IMR-90 (cell line): ENCODE data around the gene ARRDC1. TPM values are rescaled to one million over a fixed set of nuclear protein-coding genes. Genes with fewer than 3 reads are reported as not detected.

ENCODE experiments used
- ATAC-seq: fragments of 200-7000 bp; cut with Tn5 transposase; 2 replicates; pipeline ENCODE4 v1.9.1; 2020; ENCODE audit warnings: low read depth, mild to moderate bottlenecking, moderate library complexity
- BruUV-seq: library from RNA; stranded (reverse); fragments of 400-500 nt; replicated peaks from 2 replicates; lab custom pipeline; 2021; lab: Mats Ljungman, UMichigan
- CTCF ChIA-PET: fragments of 300-600 bp; formaldehyde crosslinking; extraction: SDS; loops from one replicate; lab custom pipeline; 2021; ENCODE audit warnings: antibody characterized with exemption; lab: Yijun Ruan, JAX
- POLR2A ChIA-PET: fragments of 300-600 bp; sonication (Branson Sonifier 250); formaldehyde crosslinking; loops from one replicate; lab custom pipeline; 2022; ENCODE audit warnings: antibody characterized with exemption; ENCODE audit not compliant: unreplicated experiment; lab: Charles Lee
- DNase-seq: peaks from one replicate; pipeline ENCODE4 v3.0.0; 2013
- H2AFZ ChIP-seq: replicated peaks from 2 replicates; pipeline ENCODE3; 2013; ENCODE audit warnings: low read length, mild to moderate bottlenecking; ENCODE audit not compliant: poor library complexity
- H2AK5ac ChIP-seq: 2 replicates; pipeline ENCODE4 v1.6.1; 2013; ENCODE audit warnings: low read depth, low read length, inconsistent platforms
- H2AK9ac ChIP-seq: replicated peaks from 2 replicates; pipeline ENCODE3; 2013; ENCODE audit warnings: mild to moderate bottlenecking, low read depth, low read length, moderate library complexity; ENCODE audit not compliant: poor library complexity
- H2BK120ac ChIP-seq: 2 replicates; pipeline ENCODE4 v1.6.1; 2013; ENCODE audit warnings: low read depth, low read length, inconsistent platforms
- H2BK15ac ChIP-seq: 3 replicates; pipeline ENCODE4 v1.6.1; 2013; ENCODE audit warnings: low read depth, low read length, inconsistent platforms
- H2BK20ac ChIP-seq: 2 replicates; pipeline ENCODE4 v1.6.1; 2013; ENCODE audit warnings: low read depth, mild to moderate bottlenecking, inconsistent platforms, low read length, moderate library complexity
- H2BK5ac ChIP-seq: 2 replicates; pipeline ENCODE4 v1.6.1; 2013; ENCODE audit warnings: mild to moderate bottlenecking, low read depth, low read length, inconsistent platforms; ENCODE audit not compliant: poor library complexity, severe bottlenecking
- H3K14ac ChIP-seq: replicated peaks from 2 replicates; pipeline ENCODE4 v1.6.1; 2013; ENCODE audit warnings: low read depth, low read length, inconsistent platforms
- H3K18ac ChIP-seq: 2 replicates; pipeline ENCODE4 v1.6.1; 2013; ENCODE audit warnings: low read depth, low read length, control low read depth
- H3K23ac ChIP-seq: 2 replicates; pipeline ENCODE4 v1.6.1; 2013; ENCODE audit warnings: low read depth, low read length, inconsistent platforms
- H3K27ac ChIP-seq: 2 replicates; pipeline ENCODE4 v1.5.1; 2013; ENCODE audit warnings: mild to moderate bottlenecking, control low read depth, low read length; ENCODE audit not compliant: insufficient read depth
- H3K27me3 ChIP-seq: 2 replicates; pipeline ENCODE4 v1.6.1; 2013; ENCODE audit warnings: low read length; ENCODE audit not compliant: control insufficient read depth, insufficient read depth
- H3K36me3 ChIP-seq: 2 replicates; pipeline ENCODE4 v1.6.1; 2013; ENCODE audit warnings: low read length, mixed read lengths; ENCODE audit not compliant: control insufficient read depth, insufficient read depth
- H3K4ac ChIP-seq: 2 replicates; pipeline ENCODE4 v1.6.1; 2013; ENCODE audit warnings: low read depth, low read length, inconsistent platforms
- H3K4me1 ChIP-seq: 2 replicates; pipeline ENCODE4 v1.6.1; 2013; ENCODE audit warnings: low read length, mixed read lengths; ENCODE audit not compliant: control insufficient read depth, insufficient read depth
- H3K4me2 ChIP-seq: 2 replicates; pipeline ENCODE4 v1.6.1; 2013; ENCODE audit warnings: low read depth, mild to moderate bottlenecking, control low read depth, low read length, moderate library complexity
- H3K4me3 ChIP-seq: 2 replicates; pipeline ENCODE4 v1.5.1; 2013; ENCODE audit warnings: low read depth, mild to moderate bottlenecking, control low read depth, low read length, moderate library complexity; ENCODE audit not compliant: insufficient read depth
- H3K56ac ChIP-seq: 2 replicates; pipeline ENCODE4 v1.6.1; 2013; ENCODE audit warnings: low read length, inconsistent platforms; ENCODE audit not compliant: insufficient read depth; ENCODE audit errors: extremely low read depth
- H3K79me1 ChIP-seq, 2 experiments: 2 replicates each; pipeline ENCODE4 v1.6.1; 2013; ENCODE audit warnings: low read length in 2 of 2, inconsistent platforms in 1 of 2, low read depth in 1 of 2
- H3K9ac ChIP-seq: 2 replicates; pipeline ENCODE4 v1.6.1; 2013; ENCODE audit warnings: low read depth, low read length, control low read depth
- H3K9me1 ChIP-seq: 2 replicates; pipeline ENCODE4 v1.6.1; 2013; ENCODE audit warnings: low read length, inconsistent platforms; ENCODE audit not compliant: insufficient read depth
- H3K9me3 ChIP-seq: 2 replicates; pipeline ENCODE4 v1.6.1; 2013; ENCODE audit warnings: low read length; ENCODE audit not compliant: control insufficient read depth, insufficient read depth
- H4K20me1 ChIP-seq: 2 replicates; pipeline ENCODE4 v1.6.1; 2013; ENCODE audit warnings: low read length, inconsistent platforms; ENCODE audit not compliant: insufficient read depth
- H4K5ac ChIP-seq: 2 replicates; pipeline ENCODE4 v1.6.1; 2013; ENCODE audit warnings: mild to moderate bottlenecking, low read depth, low read length, control low read depth
- H4K8ac ChIP-seq, 2 experiments: 2 replicates each; pipeline ENCODE4 v1.6.1; 2013; ENCODE audit warnings: low read depth in 2 of 2, low read length in 2 of 2, control low read depth in 1 of 2, inconsistent platforms in 1 of 2
- H4K91ac ChIP-seq: 2 replicates; pipeline ENCODE4 v1.6.1; 2013; ENCODE audit warnings: low read depth, low read length, inconsistent platforms; ENCODE audit not compliant: insufficient read depth
- BHLHE40 ChIP-seq: fragments of 150-350 bp; IDR thresholded peaks from 2 replicates; pipeline ENCODE4 v1.6.1; 2016; ENCODE audit warnings: mild to moderate bottlenecking, low read depth, low read length
- CEBPB ChIP-seq: IDR thresholded peaks from 2 replicates; pipeline ENCODE4 v1.6.1; 2012; ENCODE audit warnings: low read depth, low read length, improper control_type of control experiment
- CHD1 ChIP-seq: IDR thresholded peaks from 2 replicates; pipeline ENCODE4 v1.6.1; 2012; ENCODE audit warnings: low read depth, low read length, improper control_type of control experiment
- CTCF ChIP-seq: conservative IDR thresholded peaks from 2 replicates; pipeline ENCODE4 v1.5.1; 2012; ENCODE audit warnings: mild to moderate bottlenecking, low read depth, low read length, improper control_type of control experiment
- ELK1 ChIP-seq: fragments of 150-350 bp; IDR thresholded peaks from 2 replicates; pipeline ENCODE4 v1.6.1; 2016; ENCODE audit warnings: low read depth, mild to moderate bottlenecking, low read length, moderate library complexity, borderline replicate concordance
- FOS ChIP-seq: fragments of 150-350 bp; IDR thresholded peaks from 2 replicates; pipeline ENCODE4 v1.6.1; 2016; ENCODE audit warnings: low read depth, low read length
- MAFK ChIP-seq: IDR thresholded peaks from 2 replicates; pipeline ENCODE4 v1.6.1; 2012; ENCODE audit warnings: low read depth, low read length, improper control_type of control experiment
- MAZ ChIP-seq: IDR thresholded peaks from 2 replicates; pipeline ENCODE4 v1.6.1; 2012; ENCODE audit warnings: low read depth, mild to moderate bottlenecking, low read length, improper control_type of control experiment, moderate library complexity, borderline replicate concordance
- MXI1 ChIP-seq: IDR thresholded peaks from 2 replicates; pipeline ENCODE4 v1.6.1; 2012; ENCODE audit warnings: low read depth, mild to moderate bottlenecking, low read length, moderate library complexity, borderline replicate concordance
- NFE2L2 ChIP-seq: fragments of 150-350 bp; IDR thresholded peaks from 2 replicates; pipeline ENCODE4 v1.6.1; 2016; ENCODE audit warnings: low read depth, mild to moderate bottlenecking, low read length
- POLR2A ChIP-seq: IDR thresholded peaks from 2 replicates; pipeline ENCODE4 v1.6.1; 2012; ENCODE audit warnings: mild to moderate bottlenecking, low read depth, low read length
- RAD21 ChIP-seq: IDR thresholded peaks from 2 replicates; pipeline ENCODE4 v1.6.1; 2012; ENCODE audit warnings: low read length, improper control_type of control experiment
- RCOR1 ChIP-seq: IDR thresholded peaks from 2 replicates; pipeline ENCODE4 v1.6.1; 2012; ENCODE audit warnings: mild to moderate bottlenecking, low read length, improper control_type of control experiment; ENCODE audit not compliant: insufficient replicate concordance
- RFX5 ChIP-seq: IDR thresholded peaks from 2 replicates; pipeline ENCODE4 v1.8.0; 2012; ENCODE audit warnings: low read depth, mild to moderate bottlenecking, low read length, moderate library complexity
- SMC3 ChIP-seq: fragments of 150-350 bp; IDR thresholded peaks from 2 replicates; pipeline ENCODE4 v1.6.1; 2016; ENCODE audit warnings: low read depth, mild to moderate bottlenecking, antibody characterized with exemption, low read length, moderate library complexity
- USF2 ChIP-seq: fragments of 150-350 bp; IDR thresholded peaks from 2 replicates; pipeline ENCODE4 v1.6.1; 2017; ENCODE audit warnings: mild to moderate bottlenecking, antibody characterized with exemption, low read length, low read depth
- WGBS, 2 experiments: methylation state at CpG; one replicate each; pipeline versions ENCODE4 v1.1.5 to v1.1.7; 2013; ENCODE audit warnings: missing lambda C conversion rate in 2 of 2; ENCODE audit not compliant: insufficient read length in 1 of 2; ENCODE audit errors: extremely low coverage in 2 of 2; 5-methylcytosine and 5-hydroxymethylcytosine counted together
- dilution Hi-C: fragments of 300-500 bp; cut with HindIII; formaldehyde crosslinking; loops from one replicate; pipeline ENCODE4 v1.14.3; 2018; ENCODE audit warnings: low sequenced_read_pairs; ENCODE audit not compliant: unreplicated experiment
- in situ Hi-C: fragments of 300-500 bp; cut with MboI; formaldehyde crosslinking; loops from 3 replicates; pipeline ENCODE4 v1.14.3; 2019; ENCODE audit warnings: low sequenced_read_pairs, inconsistent platforms, mixed read lengths
- intact Hi-C: fragments of 100-400 bp; cut with micrococcal nuclease; formaldehyde crosslinking; loops from 2 replicates; pipeline ENCODE4 v1.10.0; 2022
- polyA plus RNA-seq, 3 experiments: library from polyadenylated mRNA; depleted of rRNA; stranded (reverse); fragments of >200 nt; gene quantifications; 2 replicates each; pipeline ENCODE4 v1.2.3, GENCODE V29; 2012; ENCODE audit warnings: low replicate concordance in 1 of 3
- total RNA-seq: library from RNA; depleted of rRNA; stranded (reverse); fragments of >200 nt; gene quantifications from 2 replicates; pipeline ENCODE4 v1.2.3, GENCODE V29; 2012

Gene ARRDC1
- total and polyA plus RNA-seq, 2 of the 4 experiments (the other 2 are of a cell fraction), result 7.7 to 41.4 TPM

GRCh38 chr9:137650259-137650658, 44.8 kb downstream of the ARRDC1 start:
- Histone ChIP-seq H3K9me1 (peaks cover 21% of the 10 kb centered on the region), H3K27ac (no peak overlapping the region), H3K9ac (no peak overlapping the region), H4K20me1 (peaks cover 52% of the 10 kb centered on the region), H3K4ac (no peak overlapping the region), H4K91ac (no peak overlapping the region), H2BK120ac (no peak overlapping the region), H2AFZ (no peak overlapping the region), H3K23ac (no peak overlapping the region), H3K4me3 (no peak overlapping the region), H2BK15ac (no peak overlapping the region), H3K36me3 (peaks cover 3% of the 10 kb centered on the region), H4K8ac (no peak overlapping the region), H3K56ac (no peak overlapping the region), H3K27me3 (no peaks in the 10 kb centered on the region), H3K9me3 (no peaks in the 10 kb centered on the region), H3K14ac (no peak overlapping the region), H2BK5ac (no peak overlapping the region), H3K4me1 (no peaks in the 10 kb centered on the region), H2AK9ac (no peak overlapping the region), H4K5ac (no peak overlapping the region), H2AK5ac (no peak overlapping the region), H3K4me2 (no peak overlapping the region), H2BK20ac (no peak overlapping the region), H3K79me1 (peaks cover 32 to 84% of the 10 kb centered on the region in 2 experiments), H3K18ac (no peak overlapping the region)
- POLR2A ChIA-PET, result no interaction called here
- CTCF ChIA-PET, result no interaction called here
- ATAC-seq (no peak), DNase-seq (no peak)
- dilution Hi-C loops (no loop called here), in situ Hi-C loops (no loop called here), intact Hi-C loops (no loop called here)
- TF ChIP-seq BHLHE40 (no peak), SMC3 (no peak), ELK1 (no peak), RAD21 (no peak), POLR2A (no peak), USF2 (no peak), CHD1 (no peak), FOS (no peak), RCOR1 (no peak), MAFK (no peak), NFE2L2 (no peak), CEBPB (no peak), MXI1 (no peak), RFX5 (no peak), MAZ (no peak), CTCF (no peak)
- no TSS peak for BruUV-seq
- 100% methylated on average over 1 of the region's 2 CpGs; no CpG with 5 or more reads in 1 of the 2 experiments for WGBS, 2 experiments
